GM21381 (cell line): ENCODE data around the gene BNIP3.

Source experiments
- ATAC-seq: cut with Tn5 transposase; IDR thresholded peaks from one replicate; pipeline ENCODE4 v1.9.1; 2021; ENCODE audit warnings: mild to moderate bottlenecking, moderate library complexity; ENCODE audit not compliant: unreplicated experiment

The BNIP3 gene

DNA sequence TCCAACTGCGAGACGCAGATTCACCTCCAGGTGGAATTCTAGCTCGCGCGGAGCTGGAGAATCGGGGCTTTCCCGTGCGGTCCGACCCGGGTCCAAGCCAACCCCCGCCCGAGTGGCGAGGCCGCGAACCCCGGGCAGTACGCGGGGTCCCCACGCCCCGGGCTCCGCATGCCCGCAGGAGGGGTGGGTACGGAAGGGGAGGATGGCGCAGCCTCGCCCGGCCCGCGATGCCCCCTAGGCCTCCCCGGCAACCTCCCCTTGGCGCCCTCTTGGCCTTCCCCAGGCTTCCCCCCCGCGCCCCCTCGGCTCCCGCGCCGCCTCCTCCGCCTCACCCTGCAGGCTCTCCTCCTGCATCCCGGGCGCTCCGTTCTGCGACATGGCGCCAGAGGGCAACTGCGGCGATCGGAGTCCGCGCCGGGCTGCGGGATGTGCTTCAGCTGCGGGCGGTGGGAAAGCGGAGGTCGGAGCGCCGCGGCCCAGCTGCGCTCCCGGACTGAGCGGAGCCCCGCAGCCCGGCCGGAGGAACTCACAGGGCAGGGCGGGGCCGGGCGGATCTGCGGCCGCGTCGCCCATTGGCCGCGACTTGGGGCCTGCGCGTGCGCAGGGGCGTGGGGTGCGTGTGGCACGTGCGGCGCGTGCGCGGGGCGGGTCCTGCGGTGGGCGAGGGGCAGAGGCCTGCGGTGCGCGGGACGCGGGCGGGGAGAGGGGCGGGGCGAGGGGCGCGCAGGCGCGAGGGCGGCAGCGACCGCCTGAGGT lies at the start of gene BNIP3:
Gene BNIP3, minus strand, starts transcription at position 495 of the 756 bp plus-strand sequence. Its CDS starts 117 bp downstream, at position 378.
- peak; percentile 91 for ATAC-seq

DNA sequence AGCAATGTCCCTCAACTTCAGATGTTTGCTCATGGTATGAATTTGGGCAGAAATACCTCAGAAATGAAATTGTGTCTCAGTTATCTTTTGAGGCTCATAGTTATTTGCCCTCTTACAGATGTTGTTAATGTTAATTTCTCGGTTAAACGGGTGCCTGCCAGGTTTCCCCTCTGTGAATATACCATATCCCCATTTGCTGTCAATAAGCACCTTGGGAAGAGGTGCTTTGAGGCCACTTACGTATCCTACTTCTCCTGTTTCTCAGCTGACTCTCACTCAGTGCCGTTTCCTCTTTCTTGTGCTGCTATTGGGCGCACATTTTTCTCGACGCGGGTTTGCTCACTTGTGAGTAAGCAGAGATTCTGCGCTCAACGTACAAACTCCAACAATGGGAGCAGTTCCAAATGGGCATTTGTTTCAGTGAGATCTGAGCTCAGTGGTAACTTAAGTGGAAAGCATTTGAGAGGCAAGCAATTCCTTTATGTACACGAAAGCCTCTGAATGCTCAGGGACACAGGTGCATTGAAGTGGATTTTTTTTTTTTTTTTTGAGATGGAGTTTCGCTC lies 49.3 kb upstream of the BNIP3 start:
- ATAC-seq = no peak

DNA sequence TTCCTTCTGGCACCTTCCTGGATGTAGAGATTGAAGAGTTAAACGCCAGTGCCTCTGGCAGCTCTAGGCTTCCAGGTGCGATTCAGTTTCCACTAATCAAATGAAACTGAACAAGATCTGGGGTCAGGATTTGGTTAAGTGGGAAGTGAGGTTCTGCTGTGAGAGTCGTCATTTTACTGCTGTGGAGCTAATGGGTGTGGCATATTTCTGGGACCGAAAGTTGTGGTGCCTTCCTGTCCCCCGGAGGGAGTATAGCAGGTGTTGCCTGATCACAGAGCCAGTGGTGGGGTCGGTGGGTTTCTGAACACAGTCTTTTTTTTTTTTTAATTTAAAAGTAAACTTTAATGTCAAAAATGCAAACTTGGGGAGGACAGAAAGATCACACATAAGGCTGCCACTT lies 47.0 kb upstream of the BNIP3 start:
- no peak for ATAC-seq

- ATAC-seq = no peak
Measured at GRCh38 chr10:132027423-132027983, 45.8 kb upstream of the BNIP3 start.

DNA sequence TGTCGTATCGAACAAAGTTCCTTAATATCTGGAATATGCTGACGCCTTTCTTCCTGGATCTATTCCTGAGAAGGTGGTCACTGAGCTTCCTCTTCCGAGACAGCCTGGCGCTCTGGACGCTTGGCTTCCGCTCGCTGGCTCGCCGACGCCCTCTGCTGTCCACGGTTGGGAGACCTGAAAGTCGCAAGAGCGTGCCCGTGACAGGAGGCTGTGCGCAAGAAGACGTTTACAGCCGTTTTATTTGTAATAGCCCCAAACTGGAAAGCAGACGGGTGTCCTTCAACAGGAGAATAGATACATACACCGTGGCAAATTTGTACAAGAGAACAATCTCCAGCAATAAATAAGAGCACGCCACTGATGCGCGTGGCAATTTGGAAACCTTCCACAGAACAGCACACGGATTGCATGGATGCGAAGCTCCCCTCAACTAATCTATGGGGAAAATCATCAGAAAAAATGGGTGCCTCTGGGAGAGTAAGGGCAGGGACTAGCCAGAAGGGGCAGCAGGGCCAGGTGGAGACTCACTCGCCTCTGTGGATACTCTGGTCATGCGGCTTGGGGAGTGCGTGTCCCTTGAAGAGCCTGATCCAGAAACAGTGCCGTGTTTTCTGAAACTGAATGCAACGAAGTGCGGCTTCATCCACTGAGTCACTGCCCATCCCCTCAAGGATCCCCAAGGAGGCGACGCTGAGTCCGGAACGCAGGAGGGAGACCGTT lies 41.5 kb upstream of the BNIP3 start:
- ATAC-seq = peak; percentile 81

DNA sequence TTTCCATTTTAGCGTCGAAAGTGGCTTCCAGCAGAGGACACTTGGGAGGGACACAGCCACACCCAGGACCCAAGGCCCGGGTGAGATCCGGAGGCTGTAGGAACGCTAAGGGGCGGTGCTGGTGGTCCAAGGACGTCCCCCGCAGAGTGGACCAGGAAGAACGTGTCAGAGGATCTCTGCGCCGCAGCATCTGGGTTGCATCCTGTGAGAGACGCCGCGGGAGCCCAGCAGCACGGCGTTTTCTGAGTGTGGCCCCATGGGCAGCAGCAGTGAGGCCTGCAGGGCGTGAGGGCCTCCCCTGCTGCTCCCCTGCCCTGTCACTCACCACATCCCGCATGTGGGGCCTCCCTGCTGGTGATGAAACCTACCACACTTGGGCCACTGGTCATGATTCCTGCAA lies 40.5 kb upstream of the BNIP3 start:
- no peak for ATAC-seq

DNA sequence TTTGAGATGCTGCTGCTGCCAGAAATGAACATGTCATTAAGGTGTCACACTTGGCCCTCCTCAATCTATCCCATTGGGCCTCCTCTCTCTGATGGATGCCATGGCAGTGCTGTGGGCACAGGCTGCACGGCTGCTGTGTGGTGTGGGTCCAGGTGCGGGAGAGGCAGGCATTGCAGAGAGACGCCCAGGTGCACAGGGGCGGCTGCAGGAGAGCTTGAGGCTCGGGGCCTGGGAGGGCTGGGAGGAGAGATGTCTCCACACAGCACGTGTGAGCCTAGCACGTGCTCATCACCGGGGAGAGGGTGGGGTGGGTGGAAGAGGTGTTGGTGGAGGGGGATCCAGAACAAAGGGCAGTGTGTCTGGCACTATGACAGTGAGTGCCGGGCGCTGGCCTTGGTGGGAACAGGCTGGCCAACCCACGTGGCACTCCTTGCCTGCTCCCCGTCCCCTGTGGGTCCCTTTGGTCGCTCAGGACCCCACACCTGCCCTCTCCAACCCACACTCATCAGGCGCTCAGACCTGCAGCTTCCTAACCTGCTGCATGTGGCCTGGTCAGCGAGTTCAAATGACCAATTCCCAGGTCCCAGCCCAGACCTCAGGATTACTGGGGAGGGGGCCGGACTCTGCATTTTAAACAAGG lies 39.9 kb upstream of the BNIP3 start:
- ATAC-seq = no peak

DNA sequence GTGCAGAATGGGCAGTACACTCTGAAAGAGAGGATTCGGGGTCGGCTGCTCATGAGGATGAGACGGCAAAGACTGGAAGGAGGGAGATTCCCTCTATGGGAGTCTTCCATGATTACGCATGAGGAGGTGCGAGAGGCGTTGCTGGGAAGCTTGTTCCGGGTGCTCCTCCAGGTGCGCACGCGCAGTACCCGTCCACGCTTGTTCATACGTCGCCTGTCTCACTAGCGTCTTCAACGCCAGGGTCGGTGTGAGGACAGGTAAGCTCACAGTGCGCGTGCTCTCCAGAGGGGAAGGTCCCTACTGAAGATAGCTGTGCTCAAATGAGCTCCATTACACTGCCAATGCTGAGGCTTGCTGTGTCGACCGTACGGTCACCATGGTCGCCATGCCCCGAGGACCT lies 39.3 kb upstream of the BNIP3 start:
- ATAC-seq = no peak

DNA sequence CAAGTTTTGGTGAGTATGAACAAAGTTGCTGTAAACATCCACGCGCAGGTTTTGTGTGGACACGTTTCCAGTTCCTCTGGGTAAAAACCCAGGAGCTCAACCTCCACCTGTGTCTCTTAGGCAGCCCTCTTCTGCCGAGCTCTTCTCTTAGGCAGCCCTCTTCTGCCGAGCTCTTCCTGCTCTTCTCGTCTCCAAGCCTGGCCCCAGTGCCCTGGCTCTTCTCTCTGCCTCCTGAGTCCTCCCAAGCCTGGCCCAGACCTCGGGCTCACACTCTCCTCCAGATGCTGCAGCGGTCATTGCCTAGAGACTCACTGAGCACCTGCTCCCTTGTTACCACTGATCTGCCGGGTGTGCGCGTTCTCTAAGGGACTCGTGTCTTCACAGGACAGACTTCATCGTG lies 38.7 kb upstream of the BNIP3 start:
- ATAC-seq = no peak

DNA sequence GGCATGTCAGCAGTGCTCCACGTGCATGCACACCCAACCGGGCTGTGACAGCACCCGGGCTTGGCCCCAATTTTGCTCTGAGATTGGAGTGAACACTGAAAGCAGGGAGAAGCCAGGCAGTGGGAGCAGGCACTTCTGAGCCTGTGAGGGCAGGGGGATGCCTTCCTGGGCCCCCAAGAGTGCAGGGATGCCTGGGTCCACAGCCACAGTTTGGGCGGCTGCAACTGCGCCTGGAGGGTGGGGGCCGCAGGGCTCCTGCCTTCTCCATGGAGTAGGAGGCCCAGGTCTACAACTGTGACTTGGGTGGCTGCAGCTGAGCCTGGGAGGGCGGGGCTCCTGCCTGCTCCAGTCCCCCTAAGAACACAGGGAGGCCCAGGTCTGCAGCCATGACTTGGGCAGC lies 37.6 kb upstream of the BNIP3 start:
- no peak for ATAC-seq

DNA sequence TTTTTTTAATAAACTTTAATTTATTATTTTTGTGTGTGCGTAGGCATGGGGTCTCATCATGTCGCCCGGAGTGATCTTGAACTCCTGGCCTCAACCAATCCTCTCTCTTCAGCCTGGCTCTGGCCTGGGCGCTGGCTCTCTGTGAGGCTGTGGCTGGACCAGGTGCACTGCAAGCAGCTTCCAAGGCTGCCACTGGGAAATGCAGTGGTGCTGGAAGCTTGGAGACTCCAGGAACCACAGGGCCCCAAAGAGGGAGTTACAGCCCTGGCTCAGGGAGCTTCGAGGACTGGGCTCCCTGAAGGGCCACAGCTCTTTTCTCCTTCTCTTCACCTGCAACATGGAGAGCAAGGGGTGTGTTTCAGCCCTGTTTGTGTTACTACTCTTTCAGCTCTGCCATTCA lies 36.7 kb upstream of the BNIP3 start:
- no peak for ATAC-seq

DNA sequence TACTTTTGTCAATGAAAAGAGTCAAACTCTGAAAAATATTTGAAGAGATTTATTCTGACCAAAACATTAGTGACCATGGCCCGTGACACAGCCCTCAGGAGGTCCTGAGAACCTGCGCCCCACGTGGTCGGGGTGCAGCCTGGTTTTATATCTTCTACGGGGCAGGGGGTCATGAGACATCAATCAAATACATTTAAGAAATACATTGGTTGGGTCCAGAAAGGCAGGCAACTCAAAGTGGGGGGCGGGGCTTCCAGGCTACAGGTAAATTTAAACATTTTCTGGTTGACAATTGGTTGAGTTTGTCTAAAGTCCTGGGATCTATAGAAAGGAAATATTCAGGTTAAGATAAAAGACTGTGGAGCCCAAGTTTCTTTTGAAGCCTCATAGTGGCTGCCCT lies 34.8 kb upstream of the BNIP3 start:
- ATAC-seq = no peak

GRCh38 chr10:132011445-132011844 lies 29.7 kb upstream of the BNIP3 start:
- no peak for ATAC-seq

- no peak for ATAC-seq
Measured at GRCh38 chr10:132011024-132011423, 29.3 kb upstream of the BNIP3 start.

DNA sequence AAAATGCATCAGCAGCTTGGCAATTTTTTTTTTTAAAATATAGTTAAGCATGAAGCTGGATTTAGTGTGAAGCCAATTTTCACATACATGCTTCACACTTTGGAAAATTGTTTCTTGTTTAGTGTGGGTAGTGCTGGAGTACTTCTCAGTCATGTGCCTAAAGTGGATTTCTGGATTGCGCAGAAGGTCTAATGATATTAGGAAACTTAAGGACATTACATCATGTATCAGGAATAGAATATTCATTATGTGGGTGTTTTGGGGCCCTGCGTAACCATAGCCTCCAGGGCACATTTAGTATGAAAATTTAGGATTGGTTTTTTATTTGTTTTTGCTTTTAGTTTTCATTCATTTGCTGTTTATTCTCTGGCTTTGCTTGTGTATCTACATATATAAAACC lies 28.8 kb upstream of the BNIP3 start:
- no peak for ATAC-seq

DNA sequence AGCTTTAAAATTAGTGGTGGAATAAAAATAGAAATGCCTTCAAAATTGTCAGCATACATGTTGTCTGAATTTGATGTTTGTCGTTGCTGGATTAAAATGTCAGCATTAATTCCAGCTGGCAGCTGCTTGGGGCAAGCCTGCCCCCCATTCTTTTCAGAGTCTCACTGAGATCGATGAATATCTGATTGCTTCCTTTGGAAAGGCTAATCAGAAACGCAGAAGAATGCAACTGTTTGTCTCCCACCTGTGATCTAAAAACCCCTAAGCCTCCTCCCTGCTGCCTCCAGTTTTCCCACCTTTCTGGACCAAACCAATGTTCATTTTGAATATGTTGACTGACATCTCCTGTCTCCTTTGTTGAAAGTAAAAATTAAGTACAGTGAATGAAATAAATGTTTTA lies 27.9 kb upstream of the BNIP3 start:
- ATAC-seq = no peak

- ATAC-seq = no peak
Measured at GRCh38 chr10:132007681-132008080, 26.0 kb upstream of the BNIP3 start.

DNA sequence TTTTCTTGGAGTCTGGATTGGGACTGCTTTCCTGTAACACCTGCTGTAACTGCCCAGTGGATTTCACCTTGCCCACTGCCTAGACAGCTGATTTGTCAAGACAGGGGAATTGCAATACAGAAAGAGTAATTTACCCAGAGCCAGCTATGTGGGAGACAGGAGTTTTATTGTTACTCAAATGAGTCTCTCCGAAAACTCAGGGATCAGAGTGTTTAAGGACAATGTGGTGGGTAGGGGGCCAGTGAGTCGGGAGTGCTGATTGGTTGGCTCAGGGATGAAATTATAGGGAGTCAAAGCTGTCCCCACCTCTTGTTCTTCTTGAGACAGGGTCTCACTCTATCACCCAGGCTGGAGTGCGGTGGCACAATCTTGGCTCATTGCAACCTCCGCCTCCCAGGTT lies 25.2 kb upstream of the BNIP3 start:
- ATAC-seq = no peak

DNA sequence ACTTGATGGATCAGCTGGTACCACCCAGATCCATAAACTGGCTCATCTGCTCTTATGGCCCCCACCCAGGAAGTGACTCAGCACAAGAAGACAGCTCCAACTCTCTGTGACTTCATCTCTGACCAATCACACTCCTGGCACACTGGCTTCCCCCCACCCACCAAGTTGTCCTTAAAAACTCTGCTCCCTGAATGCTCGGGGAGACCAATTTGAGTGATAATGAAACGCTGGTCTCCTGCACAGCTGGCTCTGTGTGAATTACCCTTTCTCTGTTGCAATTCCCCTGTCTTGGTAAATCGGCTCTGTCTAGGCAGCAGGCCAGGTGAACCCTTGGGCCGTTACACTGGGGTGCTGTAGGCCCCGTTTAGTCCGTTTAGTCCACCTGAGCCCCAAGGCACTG lies 23.4 kb upstream of the BNIP3 start:
- no peak for ATAC-seq

DNA sequence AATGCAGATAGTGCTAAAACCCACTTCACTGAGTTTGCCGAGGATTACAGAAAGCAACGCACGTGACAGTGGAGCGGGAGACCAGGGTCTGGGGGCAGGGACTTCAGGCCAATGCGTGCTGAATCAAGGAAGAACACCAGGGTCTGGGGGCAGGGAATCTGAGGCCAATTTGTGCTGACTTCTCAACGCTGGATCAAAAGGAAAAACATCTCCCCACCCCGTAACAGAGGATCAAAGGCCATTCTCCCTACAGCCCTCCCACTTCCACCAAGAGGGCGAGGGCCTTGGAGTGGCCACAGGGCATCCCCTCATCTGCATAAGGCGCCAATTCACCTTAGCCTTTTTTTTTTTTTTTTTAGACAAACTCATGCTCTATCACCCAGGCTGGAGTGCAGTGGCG lies 22.3 kb upstream of the BNIP3 start:
- ATAC-seq = no peak

GRCh38 chr10:132003282-132003924 lies 21.7 kb upstream of the BNIP3 start:
- ATAC-seq = no peak
